ENCODE measurements around the gene ACTRT2.

DNA sequence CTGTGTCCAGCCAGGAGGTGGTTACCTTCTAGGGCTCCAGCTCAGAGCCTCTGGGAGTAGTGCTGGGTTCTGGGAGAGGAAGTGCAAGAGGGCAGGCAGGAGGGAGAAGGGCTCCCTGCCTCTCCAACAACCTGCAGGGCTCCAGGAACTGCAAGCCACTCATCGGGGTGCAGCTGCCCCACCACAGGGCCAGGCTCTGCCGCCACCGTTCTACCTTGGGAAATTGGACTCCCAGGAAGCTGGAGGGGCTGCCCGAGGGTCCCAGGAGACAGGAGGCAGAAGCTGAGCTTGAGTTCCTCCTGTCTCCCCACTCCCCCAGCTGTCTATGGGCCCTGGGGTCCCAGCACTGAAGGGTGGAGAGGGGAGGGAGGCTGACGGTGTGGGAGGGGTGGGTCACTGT lies 40.3 kb downstream of the ACTRT2 start:
- no peak for TF ChIP-seq EP300 (IDR thresholded peaks at IDR 0.05; ENCODE audit: borderline replicate concordance in 1 of 2, low read depth in 1 of 2, low read length in 1 of 2)
- no peak for TF ChIP-seq CHD2 (IDR thresholded peaks at IDR 0.05; ENCODE audit: low read length, partially characterized antibody)
- TF ChIP-seq, protein P1, sequence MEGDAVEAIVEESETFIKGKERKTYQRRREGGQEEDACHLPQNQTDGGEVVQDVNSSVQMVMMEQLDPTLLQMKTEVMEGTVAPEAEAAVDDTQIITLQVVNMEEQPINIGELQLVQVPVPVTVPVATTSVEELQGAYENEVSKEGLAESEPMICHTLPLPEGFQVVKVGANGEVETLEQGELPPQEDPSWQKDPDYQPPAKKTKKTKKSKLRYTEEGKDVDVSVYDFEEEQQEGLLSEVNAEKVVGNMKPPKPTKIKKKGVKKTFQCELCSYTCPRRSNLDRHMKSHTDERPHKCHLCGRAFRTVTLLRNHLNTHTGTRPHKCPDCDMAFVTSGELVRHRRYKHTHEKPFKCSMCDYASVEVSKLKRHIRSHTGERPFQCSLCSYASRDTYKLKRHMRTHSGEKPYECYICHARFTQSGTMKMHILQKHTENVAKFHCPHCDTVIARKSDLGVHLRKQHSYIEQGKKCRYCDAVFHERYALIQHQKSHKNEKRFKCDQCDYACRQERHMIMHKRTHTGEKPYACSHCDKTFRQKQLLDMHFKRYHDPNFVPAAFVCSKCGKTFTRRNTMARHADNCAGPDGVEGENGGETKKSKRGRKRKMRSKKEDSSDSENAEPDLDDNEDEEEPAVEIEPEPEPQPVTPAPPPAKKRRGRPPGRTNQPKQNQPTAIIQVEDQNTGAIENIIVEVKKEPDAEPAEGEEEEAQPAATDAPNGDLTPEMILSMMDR (IDR thresholded peaks at IDR 0.05): no peak
- TF ChIP-seq, protein P2, sequence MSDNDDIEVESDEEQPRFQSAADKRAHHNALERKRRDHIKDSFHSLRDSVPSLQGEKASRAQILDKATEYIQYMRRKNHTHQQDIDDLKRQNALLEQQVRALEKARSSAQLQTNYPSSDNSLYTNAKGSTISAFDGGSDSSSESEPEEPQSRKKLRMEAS (IDR thresholded peaks at IDR 0.05; ENCODE audit: low read depth): no peak
- no peak for TF ChIP-seq TAF1 (IDR thresholded peaks at IDR 0.05; ENCODE audit: borderline replicate concordance, low read depth, low read length)
- no peak for TF ChIP-seq RFX5 (IDR thresholded peaks at IDR 0.05; ENCODE audit: low read length)
- no peak for TF ChIP-seq EZH2phosphoT487 (IDR thresholded peaks at IDR 0.05; ENCODE audit: borderline replicate concordance, low read depth)
- TF ChIP-seq JUND (IDR thresholded peaks at IDR 0.05): no peak

Data from SK-N-SH (cell line).